IMR-90 (cell line): Measurements from ENCODE around the gene PAX1.

Experiments used
- CEBPB ChIP-seq: IDR thresholded peaks from 2 replicates; pipeline ENCODE4 v1.6.1; 2012; ENCODE audit warnings: low read depth, low read length, improper control_type of control experiment
- ELK1 ChIP-seq: fragments of 150-350 bp; IDR thresholded peaks from 2 replicates; pipeline ENCODE4 v1.6.1; 2016; ENCODE audit warnings: low read depth, mild to moderate bottlenecking, low read length, moderate library complexity, borderline replicate concordance
- FOS ChIP-seq: fragments of 150-350 bp; IDR thresholded peaks from 2 replicates; pipeline ENCODE4 v1.6.1; 2016; ENCODE audit warnings: low read depth, low read length
- POLR2A ChIP-seq: IDR thresholded peaks from 2 replicates; pipeline ENCODE4 v1.6.1; 2012; ENCODE audit warnings: mild to moderate bottlenecking, low read depth, low read length
- RAD21 ChIP-seq: IDR thresholded peaks from 2 replicates; pipeline ENCODE4 v1.6.1; 2012; ENCODE audit warnings: low read length, improper control_type of control experiment
- RCOR1 ChIP-seq: IDR thresholded peaks from 2 replicates; pipeline ENCODE4 v1.6.1; 2012; ENCODE audit warnings: mild to moderate bottlenecking, low read length, improper control_type of control experiment; ENCODE audit not compliant: insufficient replicate concordance
- RFX5 ChIP-seq: IDR thresholded peaks from 2 replicates; pipeline ENCODE4 v1.8.0; 2012; ENCODE audit warnings: low read depth, mild to moderate bottlenecking, low read length, moderate library complexity
- SMC3 ChIP-seq: fragments of 150-350 bp; IDR thresholded peaks from 2 replicates; pipeline ENCODE4 v1.6.1; 2016; ENCODE audit warnings: low read depth, mild to moderate bottlenecking, antibody characterized with exemption, low read length, moderate library complexity
- USF2 ChIP-seq: fragments of 150-350 bp; IDR thresholded peaks from 2 replicates; pipeline ENCODE4 v1.6.1; 2017; ENCODE audit warnings: mild to moderate bottlenecking, antibody characterized with exemption, low read length, low read depth
- TF ChIP-seq, protein P1 (sequence below): conservative IDR thresholded peaks from 2 replicates; pipeline ENCODE4 v1.5.1; 2012; ENCODE audit warnings: mild to moderate bottlenecking, low read depth, low read length, improper control_type of control experiment

GRCh38 chr20:21702553-21703470 lies 2.7 kb upstream of the PAX1 start:
- TF ChIP-seq, protein P1, sequence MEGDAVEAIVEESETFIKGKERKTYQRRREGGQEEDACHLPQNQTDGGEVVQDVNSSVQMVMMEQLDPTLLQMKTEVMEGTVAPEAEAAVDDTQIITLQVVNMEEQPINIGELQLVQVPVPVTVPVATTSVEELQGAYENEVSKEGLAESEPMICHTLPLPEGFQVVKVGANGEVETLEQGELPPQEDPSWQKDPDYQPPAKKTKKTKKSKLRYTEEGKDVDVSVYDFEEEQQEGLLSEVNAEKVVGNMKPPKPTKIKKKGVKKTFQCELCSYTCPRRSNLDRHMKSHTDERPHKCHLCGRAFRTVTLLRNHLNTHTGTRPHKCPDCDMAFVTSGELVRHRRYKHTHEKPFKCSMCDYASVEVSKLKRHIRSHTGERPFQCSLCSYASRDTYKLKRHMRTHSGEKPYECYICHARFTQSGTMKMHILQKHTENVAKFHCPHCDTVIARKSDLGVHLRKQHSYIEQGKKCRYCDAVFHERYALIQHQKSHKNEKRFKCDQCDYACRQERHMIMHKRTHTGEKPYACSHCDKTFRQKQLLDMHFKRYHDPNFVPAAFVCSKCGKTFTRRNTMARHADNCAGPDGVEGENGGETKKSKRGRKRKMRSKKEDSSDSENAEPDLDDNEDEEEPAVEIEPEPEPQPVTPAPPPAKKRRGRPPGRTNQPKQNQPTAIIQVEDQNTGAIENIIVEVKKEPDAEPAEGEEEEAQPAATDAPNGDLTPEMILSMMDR, result peak; percentile 42
- TF ChIP-seq POLR2A (no peak), ELK1 (no peak), RCOR1 (no peak), RFX5 (no peak), RAD21 (peak; percentile 17; the same call in 1 of the 2 replicates), FOS (no peak), SMC3 (no peak), USF2 (no peak), CEBPB (no peak)
